ENCODE measurements around the gene IL12RB1.

IL12RB1 gene

GRCh38 chr19:18117692-18118378, 31.1 kb upstream of the IL12RB1 start:
- Histone ChIP-seq H3K4me3 (replicated peaks; ENCODE audit: low read depth, low read length) (peak overlapping the region; percentile 74), H3K27me3 (replicated peaks; ENCODE audit: control insufficient read depth, insufficient read depth, low read length) (no peaks in the 10 kb centered on the region), H3K36me3 (ENCODE audit: control insufficient read depth, insufficient read depth, low read length) (peaks cover 15% of the 10 kb centered on the region)
- peak; percentile 91 for DNase-seq (ENCODE audit: extremely low read depth, insufficient read length)
- TF ChIP-seq CTCF (IDR thresholded peaks at IDR 0.05; ENCODE audit: insufficient read depth, low read length, poor library complexity, severe bottlenecking), result no peak

GRCh38 chr19:18117364-18117691, 30.6 kb upstream of the IL12RB1 start:
- DNase-seq (ENCODE audit: extremely low read depth, insufficient read length), result no peak
- no peak for TF ChIP-seq CTCF (IDR thresholded peaks at IDR 0.05; ENCODE audit: insufficient read depth, low read length, poor library complexity, severe bottlenecking)
- no peaks in the 10 kb centered on the region for H3K27me3 ChIP-seq (replicated peaks; ENCODE audit: control insufficient read depth, insufficient read depth, low read length)
- H3K4me3 ChIP-seq (replicated peaks; ENCODE audit: low read depth, low read length), result peak overlapping the region; percentile 41
- peaks cover 11% of the 10 kb centered on the region for H3K36me3 ChIP-seq (ENCODE audit: control insufficient read depth, insufficient read depth, low read length)

GRCh38 chr19:18114483-18114882, 27.7 kb upstream of the IL12RB1 start:
- Histone ChIP-seq H3K36me3 (ENCODE audit: control insufficient read depth, insufficient read depth, low read length) (peaks cover 8% of the 10 kb centered on the region), H3K27me3 (replicated peaks; ENCODE audit: control insufficient read depth, insufficient read depth, low read length) (no peaks in the 10 kb centered on the region), H3K4me3 (replicated peaks; ENCODE audit: low read depth, low read length) (no peak overlapping the region)
- TF ChIP-seq CTCF (IDR thresholded peaks at IDR 0.05; ENCODE audit: insufficient read depth, low read length, poor library complexity, severe bottlenecking), result no peak
- no peak for DNase-seq (ENCODE audit: extremely low read depth, insufficient read length)

GRCh38 chr19:18113827-18114226, 27.1 kb upstream of the IL12RB1 start:
- no peak for TF ChIP-seq CTCF (IDR thresholded peaks at IDR 0.05; ENCODE audit: insufficient read depth, low read length, poor library complexity, severe bottlenecking)

GRCh38 chr19:18112989-18113478, 26.3 kb upstream of the IL12RB1 start:
- H3K27me3 ChIP-seq (replicated peaks; ENCODE audit: control insufficient read depth, insufficient read depth, low read length), result no peaks in the 10 kb centered on the region
- no peak overlapping the region for H3K4me3 ChIP-seq (replicated peaks; ENCODE audit: low read depth, low read length)
- DNase-seq (ENCODE audit: extremely low read depth, insufficient read length), result peak; percentile 72
- H3K36me3 ChIP-seq (ENCODE audit: control insufficient read depth, insufficient read depth, low read length), result peaks cover 8% of the 10 kb centered on the region
- peak; percentile 92 for TF ChIP-seq CTCF (IDR thresholded peaks at IDR 0.05; ENCODE audit: insufficient read depth, low read length, poor library complexity, severe bottlenecking)

More at GRCh38 chr19:18113827-18114226, 27.1 kb upstream of the IL12RB1 start:
- no peak for DNase-seq (ENCODE audit: extremely low read depth, insufficient read length)
- peaks cover 8% of the 10 kb centered on the region for H3K36me3 ChIP-seq (ENCODE audit: control insufficient read depth, insufficient read depth, low read length)
- H3K27me3 ChIP-seq (replicated peaks; ENCODE audit: control insufficient read depth, insufficient read depth, low read length), result no peaks in the 10 kb centered on the region
- no peak overlapping the region for H3K4me3 ChIP-seq (replicated peaks; ENCODE audit: low read depth, low read length)

Data from GM06990 (cell line).